BJ (cell line): ENCODE measurements around the gene ISOC2. TPM values are rescaled to one million over a fixed set of nuclear protein-coding genes. Genes with fewer than 3 reads are reported as not detected.
"Not testable (repeated sequence)": the region's sequence is repeated elsewhere in the genome, so short reads cannot be mapped to it uniquely, and the experiment has no call there.

Experiments
- CTCF ChIA-PET: fragments of 350-600 bp; formaldehyde crosslinking; extraction: SDS; loops from one replicate; lab custom pipeline; 2021; ENCODE audit warnings: antibody characterized with exemption, inconsistent platforms; lab: Yijun Ruan, JAX
- POLR2A ChIA-PET: fragments of 300-600 bp; sonication (Branson Sonifier 250); formaldehyde crosslinking; extraction: SDS; loops from one replicate; lab custom pipeline; 2021; ENCODE audit warnings: antibody characterized with exemption; lab: Charles Lee
- DNase-seq: peaks from one replicate; pipeline ENCODE4 v3.0.0-alpha.2; 2011; ENCODE audit warnings: low read depth
- H3K27me3 ChIP-seq: 2 replicates; pipeline ENCODE4 v1.6.0; 2011; ENCODE audit warnings: low read length; ENCODE audit not compliant: control insufficient read depth, insufficient read depth
- H3K36me3 ChIP-seq: 2 replicates; pipeline ENCODE4 v1.5.1; 2011; ENCODE audit warnings: low read length; ENCODE audit not compliant: control insufficient read depth, insufficient read depth
- H3K4me3 ChIP-seq: 2 replicates; pipeline ENCODE4 v1.5.1; 2011; ENCODE audit warnings: low read depth, mild to moderate bottlenecking, control low read depth, low read length
- CTCF ChIP-seq: IDR thresholded peaks from 2 replicates; pipeline ENCODE4 v1.5.1; 2011; ENCODE audit warnings: low read depth, mild to moderate bottlenecking, control low read depth, inconsistent platforms, low read length, moderate library complexity; ENCODE audit not compliant: insufficient read depth
- polyA plus RNA-seq: library from polyadenylated mRNA; depleted of rRNA; stranded (reverse); fragments of >200 nt; gene quantifications from 2 replicates; pipeline ENCODE4 v1.2.3, GENCODE V29; 2011

The ISOC2 gene
- polyA plus RNA-seq, 1 experiment = 123 TPM

DNA sequence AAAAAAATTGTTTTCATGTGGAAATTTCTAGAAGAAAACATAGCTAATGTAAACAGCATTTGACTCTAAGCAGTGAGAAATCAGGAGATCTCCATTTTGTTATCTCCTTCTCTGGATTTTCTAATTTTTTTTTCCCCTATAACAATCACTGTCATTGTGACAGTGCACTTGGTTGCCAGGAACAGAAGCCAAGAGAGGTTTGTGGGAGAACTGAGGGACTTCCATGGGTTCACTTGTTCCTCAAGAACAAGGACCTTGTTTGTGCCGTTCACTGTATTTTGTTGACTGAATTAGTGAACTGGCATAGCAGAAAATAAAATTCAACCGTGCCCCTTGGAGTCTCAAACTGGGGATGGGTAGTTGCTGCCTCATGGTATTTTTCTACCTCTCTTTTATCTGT is 35.4 kb downstream of the ISOC2 start:
- Histone ChIP-seq H3K27me3 (peaks cover 6% of the 10 kb centered on the region), H3K36me3 (no peaks in the 10 kb centered on the region), H3K4me3 (no peak overlapping the region)
- POLR2A ChIA-PET = no interaction called here
- no peak for DNase-seq
- CTCF ChIA-PET = interaction anchor here (0.6 to 2.0 kb wide), 3 partner anchors 8 to 193 kb away, joined by 4 to 7 read pairs (median 5); no protein-coding TSS in a partner anchor
- TF ChIP-seq CTCF = no peak

GRCh38 chr19:55424518-55424917 is 36.9 kb downstream of the ISOC2 start:
- no peaks in the 10 kb centered on the region for H3K36me3 ChIP-seq
- no peak for DNase-seq
- no peak overlapping the region for H3K4me3 ChIP-seq
- POLR2A ChIA-PET = no interaction called here
- CTCF ChIA-PET = interaction anchor here (0.6 to 2.0 kb wide), 4 partner anchors 13 to 123 kb away, joined by 3 to 9 read pairs (median 3); no protein-coding TSS in a partner anchor
- peaks cover 6% of the 10 kb centered on the region for H3K27me3 ChIP-seq
- no peak for TF ChIP-seq CTCF

DNA sequence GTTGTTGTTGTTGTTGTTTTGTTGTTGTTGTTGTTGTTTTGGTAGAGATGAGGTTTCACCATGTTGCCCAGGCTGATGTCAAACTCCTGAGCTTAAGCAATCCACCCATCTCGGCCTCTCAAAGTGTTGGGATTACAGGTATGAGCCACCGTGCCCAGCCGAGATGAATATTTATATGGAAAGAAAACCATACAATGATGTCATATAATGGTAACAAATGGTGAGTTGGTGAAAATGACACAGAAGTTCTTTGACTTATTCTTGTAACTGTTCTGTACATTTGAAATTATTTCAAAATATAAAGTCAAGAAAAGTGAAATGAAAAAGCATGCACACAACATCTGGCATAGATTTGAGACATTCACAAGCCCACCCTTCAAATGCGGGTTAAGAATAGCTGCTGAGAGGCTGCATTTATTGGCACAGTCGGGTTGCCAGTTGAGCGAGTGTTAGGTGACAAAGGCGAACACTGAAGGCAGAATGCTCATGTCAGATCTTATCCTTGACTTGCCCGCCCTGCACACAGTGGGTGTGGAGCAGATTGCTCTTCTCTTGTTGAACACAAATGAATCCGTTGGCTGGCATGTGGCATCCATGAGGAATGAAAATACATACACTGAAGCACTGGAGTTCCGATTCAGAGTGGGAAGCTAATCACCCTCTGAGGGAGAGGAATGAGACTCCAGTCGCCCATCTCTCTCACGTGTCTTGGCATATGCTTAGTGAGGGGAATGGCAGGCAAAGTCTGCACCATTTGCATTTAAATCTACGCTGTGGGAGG is 38.0 kb downstream of the ISOC2 start:
- ChIA-PET CTCF (interaction anchor here (0.6 to 0.8 kb wide), 2 partner anchors 131 to 1539 kb away, joined by 3 read pairs; no protein-coding TSS in a partner anchor), POLR2A (no interaction called here)
- TF ChIP-seq CTCF = no peak
- DNase-seq = no peak
- no peaks in the 10 kb centered on the region for H3K36me3 ChIP-seq
- H3K27me3 ChIP-seq = peaks cover 6% of the 10 kb centered on the region
- no peak overlapping the region for H3K4me3 ChIP-seq

GRCh38 chr19:55421281-55421680 is 40.2 kb downstream of the ISOC2 start:
- POLR2A ChIA-PET, DNase-seq, H3K4me3 ChIP-seq, H3K36me3 ChIP-seq, H3K27me3 ChIP-seq: not testable (repeated sequence)
- CTCF ChIA-PET = interaction anchor here (6.0 kb wide), 1 partner anchor 128 kb away, joined by 60 read pairs; no protein-coding TSS in a partner anchor

DNA sequence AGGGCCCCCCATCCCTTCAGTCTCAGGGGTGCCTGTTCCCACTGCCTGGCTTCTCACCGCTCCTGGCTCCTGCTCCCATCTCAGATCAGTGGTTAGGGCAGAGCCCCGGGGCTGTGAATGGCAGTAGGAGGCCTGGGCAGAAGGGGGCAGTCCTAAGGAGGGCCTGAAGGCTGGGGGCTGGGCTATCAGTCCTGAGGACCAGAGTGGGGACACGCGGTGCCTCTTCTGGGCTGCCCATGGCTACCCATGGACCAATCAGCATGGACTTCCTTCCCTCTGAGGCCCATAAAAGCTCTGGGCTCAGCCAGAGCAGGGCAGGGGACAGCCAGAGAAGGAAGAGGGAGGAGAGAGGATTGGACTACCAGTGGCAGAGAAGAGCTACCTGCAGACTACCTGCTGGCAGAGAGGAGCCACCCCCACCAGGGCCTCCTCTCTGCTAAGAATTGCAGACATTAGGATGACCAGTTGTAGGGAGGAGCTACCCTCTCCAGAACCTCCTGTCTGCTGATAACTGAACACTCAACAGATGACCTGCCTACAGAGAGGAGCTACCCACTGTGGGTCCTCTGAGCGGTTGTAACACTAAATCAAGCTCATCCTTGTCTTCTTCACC is 41.7 kb downstream of the ISOC2 start:
- POLR2A ChIA-PET = interaction anchor here (0.7 kb wide), 1 partner anchor 145 kb away, joined by 7 read pairs; no protein-coding TSS in a partner anchor
- peaks cover 5% of the 10 kb centered on the region for H3K27me3 ChIP-seq
- CTCF ChIA-PET = interaction anchor here (0.8 to 6.0 kb wide), 6 partner anchors 17 to 287 kb away, joined by 3 to 72 read pairs (median 16); no protein-coding TSS in a partner anchor
- no peak for TF ChIP-seq CTCF
- no peak for DNase-seq
- H3K36me3 ChIP-seq = no peaks in the 10 kb centered on the region
- H3K4me3 ChIP-seq = no peak overlapping the region
